H9 (cell line): ENCODE measurements around the gene ZSWIM8. TPM values are rescaled to one million over a fixed set of nuclear protein-coding genes. Genes with fewer than 3 reads are reported as not detected.

Source experiments
- DNase-seq: peaks from one replicate; pipeline ENCODE4 v3.0.0-alpha.2; 2017
- H2AFZ ChIP-seq: one replicate; pipeline ENCODE4 v1.6.1; 2013; ENCODE audit warnings: mild to moderate bottlenecking, low read length, control low read depth, moderate library complexity
- H2AK5ac ChIP-seq: 2 replicates; pipeline ENCODE4 v1.6.1; 2013; ENCODE audit warnings: low read length, control low read depth, mixed read lengths; ENCODE audit not compliant: insufficient read length
- H2BK120ac ChIP-seq: one replicate; pipeline ENCODE4 v1.6.1; 2013; ENCODE audit warnings: low read depth, mild to moderate bottlenecking, low read length, control low read depth, inconsistent platforms; ENCODE audit not compliant: poor library complexity, severe bottlenecking
- H2BK12ac ChIP-seq: 2 replicates; pipeline ENCODE4 v1.6.1; 2013; ENCODE audit warnings: low read length, control low read depth, mixed read lengths, low read depth; ENCODE audit not compliant: insufficient read length
- H2BK15ac ChIP-seq: 2 replicates; pipeline ENCODE4 v1.6.1; 2013; ENCODE audit warnings: low read depth, low read length, control low read depth
- H2BK20ac ChIP-seq: one replicate; pipeline ENCODE4 v1.6.1; 2013; ENCODE audit warnings: low read depth, mild to moderate bottlenecking, low read length, control low read depth, inconsistent platforms; ENCODE audit not compliant: poor library complexity, severe bottlenecking
- H2BK5ac ChIP-seq: 2 replicates; pipeline ENCODE4 v1.6.1; 2013; ENCODE audit warnings: low read length, control low read depth, mixed read lengths; ENCODE audit not compliant: insufficient read length
- H3K14ac ChIP-seq: 2 replicates; pipeline ENCODE4 v1.6.1; 2013; ENCODE audit warnings: low read length, control low read depth; ENCODE audit not compliant: insufficient read depth
- H3K18ac ChIP-seq: 2 replicates; pipeline ENCODE4 v1.6.1; 2013; ENCODE audit warnings: low read depth, mild to moderate bottlenecking, mixed read lengths, low read length, control low read depth; ENCODE audit not compliant: insufficient read length
- H3K23ac ChIP-seq: 2 replicates; pipeline ENCODE4 v1.6.1; 2013; ENCODE audit warnings: low read length, control low read depth, mixed read lengths, low read depth; ENCODE audit not compliant: insufficient read length
- H3K23me2 ChIP-seq: 2 replicates; pipeline ENCODE4 v1.6.1; 2013; ENCODE audit warnings: low read depth, mild to moderate bottlenecking, mixed read lengths, low read length, control low read depth; ENCODE audit not compliant: insufficient read length, poor library complexity, severe bottlenecking
- H3K27ac ChIP-seq: 2 replicates; pipeline ENCODE4 v1.5.1; 2013; ENCODE audit warnings: low read length, control low read depth, mixed read lengths, low read depth; ENCODE audit not compliant: insufficient read length
- H3K27me3 ChIP-seq: 2 replicates; pipeline ENCODE4 v1.6.1; 2013; ENCODE audit warnings: low read length, control low read depth, inconsistent platforms; ENCODE audit not compliant: insufficient read depth
- H3K4ac ChIP-seq: 2 replicates; pipeline ENCODE4 v1.6.1; 2013; ENCODE audit warnings: low read depth, mild to moderate bottlenecking, control low read depth, inconsistent platforms, low read length, moderate library complexity
- H3K4me1 ChIP-seq: 2 replicates; pipeline ENCODE4 v1.6.1; 2013; ENCODE audit warnings: low read length, control low read depth, inconsistent platforms; ENCODE audit not compliant: insufficient read depth
- H3K4me2 ChIP-seq: 2 replicates; pipeline ENCODE4 v1.6.1; 2013; ENCODE audit warnings: low read length, control low read depth, mixed read lengths; ENCODE audit not compliant: insufficient read length, insufficient read depth
- H3K56ac ChIP-seq: 2 replicates; pipeline ENCODE4 v1.6.1; 2013; ENCODE audit warnings: low read depth, mild to moderate bottlenecking, mixed read lengths, low read length, control low read depth; ENCODE audit not compliant: insufficient read length
- H3K79me1 ChIP-seq: 2 replicates; pipeline ENCODE4 v1.6.1; 2013; ENCODE audit warnings: low read depth, mild to moderate bottlenecking, moderate library complexity, low read length, control low read depth, inconsistent platforms; ENCODE audit not compliant: insufficient read depth, poor library complexity, severe bottlenecking
- H3K79me2 ChIP-seq: 2 replicates; pipeline ENCODE4 v1.6.1; 2013; ENCODE audit warnings: low read length, control low read depth, inconsistent platforms; ENCODE audit not compliant: insufficient read depth
- H3K9ac ChIP-seq: 2 replicates; pipeline ENCODE4 v1.6.1; 2013; ENCODE audit warnings: low read length, control low read depth, mixed read lengths; ENCODE audit not compliant: insufficient read length; ENCODE audit errors: extremely low read depth
- H3K9me3 ChIP-seq: one replicate; pipeline ENCODE4 v1.6.1; 2013; ENCODE audit warnings: low read depth, low read length, inconsistent platforms; ENCODE audit not compliant: control insufficient read depth
- H3T11ph ChIP-seq: one replicate; pipeline ENCODE4 v1.6.1; 2013; ENCODE audit warnings: mild to moderate bottlenecking, low read length, control low read depth, inconsistent platforms
- H4K20me1 ChIP-seq: one replicate; pipeline ENCODE4 v1.6.1; 2013; ENCODE audit not compliant: control insufficient read depth, insufficient read length, insufficient read depth
- H4K5ac ChIP-seq: 2 replicates; pipeline ENCODE4 v1.6.1; 2013; ENCODE audit warnings: low read depth, mild to moderate bottlenecking, mixed read lengths, low read length, control low read depth; ENCODE audit not compliant: insufficient read length
- H4K8ac ChIP-seq: replicated peaks from 2 replicates; pipeline ENCODE4 v1.6.1; 2013; ENCODE audit warnings: low read length, control low read depth, mixed read lengths, low read depth; ENCODE audit not compliant: insufficient read length
- H4K91ac ChIP-seq: 2 replicates; pipeline ENCODE4 v1.6.1; 2013; ENCODE audit warnings: low read depth, mild to moderate bottlenecking, moderate library complexity, mixed read lengths, low read length, control low read depth; ENCODE audit not compliant: insufficient read length
- H3K27ac Mint-ChIP-seq, 3 experiments: 2 replicates in 2 of 3; 3 replicates in 1 of 3; pipeline ENCODE4 v1.8.0; 2020 to 2021; ENCODE audit warnings: mixed read lengths in 3 of 3, mild to moderate bottlenecking in 1 of 3, moderate library complexity in 1 of 3
- H3K27me3 Mint-ChIP-seq: 2 replicates; pipeline ENCODE4 v1.8.0; 2021; ENCODE audit warnings: low read depth, mild to moderate bottlenecking, moderate library complexity, mixed read lengths
- H3K36me3 Mint-ChIP-seq, 3 experiments: 2 replicates in 2 of 3; 3 replicates in 1 of 3; pipeline ENCODE4 v1.8.0; 2020 to 2021; ENCODE audit warnings: low read depth in 3 of 3, mixed read lengths in 3 of 3; ENCODE audit not compliant: insufficient read depth in 1 of 3
- H3K4me1 Mint-ChIP-seq, 2 experiments: 2 replicates each; pipeline ENCODE4 v1.8.0; 2020; ENCODE audit warnings: mixed read lengths in 2 of 2
- H3K4me3 Mint-ChIP-seq, 2 experiments: 2 replicates in 1 of 2; 3 replicates in 1 of 2; pipeline ENCODE4 v1.8.0; 2020 to 2021; ENCODE audit warnings: mild to moderate bottlenecking in 2 of 2, mixed read lengths in 2 of 2, moderate library complexity in 1 of 2
- H3K9me3 Mint-ChIP-seq, 2 experiments: 2 replicates in 1 of 2; 3 replicates in 1 of 2; pipeline ENCODE4 v1.8.0; 2020; ENCODE audit warnings: mild to moderate bottlenecking in 2 of 2, mixed read lengths in 2 of 2, moderate library complexity in 1 of 2
- WGBS: extraction: QIAGEN DNeasy Blood & Tissue Kit; methylation state at CpG from one replicate; pipeline ENCODE4 v1.1.7; 2013; ENCODE audit warnings: missing lambda C conversion rate, low lambda C conversion rate, mixed read lengths; ENCODE audit not compliant: insufficient read length; ENCODE audit errors: extremely low coverage; 5-methylcytosine and 5-hydroxymethylcytosine counted together
- total RNA-seq: library from RNA; stranded (reverse); gene quantifications from 2 replicates; pipeline ENCODE4 v1.2.1, GENCODE V29; 2021
- TF ChIP-seq, protein P1 (sequence below): fragments of 200-600 bp; sonication (generic); conservative IDR thresholded peaks from 3 replicates; pipeline ENCODE4 v1.8.0; 2021; ENCODE audit warnings: antibody characterized with exemption, mild to moderate bottlenecking

The ZSWIM8 gene
- total RNA-seq, 1 experiment from 2014 or later = 41.0 TPM

GRCh38 chr10:73806176-73806950 lies 21.0 kb downstream of the ZSWIM8 start:
- Mint-ChIP-seq H3K9me3 (no peaks in the 10 kb centered on the region; a peak in 1 of 5 replicates), H3K4me1 (peaks cover 4% of the 10 kb centered on the region in 2 experiments), H3K36me3 (peaks cover 16 to 57% (median 46%) of the 10 kb centered on the region in 3 experiments; a peak in 6 of 7 replicates), H3K27me3 (no peaks in the 10 kb centered on the region), H3K4me3 (no peak overlapping the region), H3K27ac (no peak overlapping the region; a peak in 1 of 7 replicates)
- Histone ChIP-seq H3K23ac (no peak overlapping the region), H3K4ac (no peak overlapping the region), H2AFZ (no peak overlapping the region), H3K4me1 (no peaks in the 10 kb centered on the region), H4K20me1 (no peaks in the 10 kb centered on the region), H3K23me2 (peaks cover 2% of the 10 kb centered on the region), H2BK20ac (no peak overlapping the region), H3K79me2 (no peaks in the 10 kb centered on the region), H2BK15ac (no peak overlapping the region), H3K4me2 (no peak overlapping the region), H4K5ac (no peak overlapping the region), H2BK12ac (no peak overlapping the region), H2BK5ac (no peak overlapping the region), H4K91ac (no peak overlapping the region), H3K18ac (no peak overlapping the region), H3T11ph (no peak overlapping the region), H3K56ac (no peak overlapping the region), H4K8ac (no peak overlapping the region), H2AK5ac (no peak overlapping the region), H3K9ac (no peak overlapping the region), H3K27me3 (no peaks in the 10 kb centered on the region), H3K9me3 (no peaks in the 10 kb centered on the region), H2BK120ac (no peak overlapping the region), H3K79me1 (no peaks in the 10 kb centered on the region), H3K14ac (no peak overlapping the region), H3K27ac (no peak overlapping the region)
- no peak for DNase-seq
- TF ChIP-seq, protein P1, sequence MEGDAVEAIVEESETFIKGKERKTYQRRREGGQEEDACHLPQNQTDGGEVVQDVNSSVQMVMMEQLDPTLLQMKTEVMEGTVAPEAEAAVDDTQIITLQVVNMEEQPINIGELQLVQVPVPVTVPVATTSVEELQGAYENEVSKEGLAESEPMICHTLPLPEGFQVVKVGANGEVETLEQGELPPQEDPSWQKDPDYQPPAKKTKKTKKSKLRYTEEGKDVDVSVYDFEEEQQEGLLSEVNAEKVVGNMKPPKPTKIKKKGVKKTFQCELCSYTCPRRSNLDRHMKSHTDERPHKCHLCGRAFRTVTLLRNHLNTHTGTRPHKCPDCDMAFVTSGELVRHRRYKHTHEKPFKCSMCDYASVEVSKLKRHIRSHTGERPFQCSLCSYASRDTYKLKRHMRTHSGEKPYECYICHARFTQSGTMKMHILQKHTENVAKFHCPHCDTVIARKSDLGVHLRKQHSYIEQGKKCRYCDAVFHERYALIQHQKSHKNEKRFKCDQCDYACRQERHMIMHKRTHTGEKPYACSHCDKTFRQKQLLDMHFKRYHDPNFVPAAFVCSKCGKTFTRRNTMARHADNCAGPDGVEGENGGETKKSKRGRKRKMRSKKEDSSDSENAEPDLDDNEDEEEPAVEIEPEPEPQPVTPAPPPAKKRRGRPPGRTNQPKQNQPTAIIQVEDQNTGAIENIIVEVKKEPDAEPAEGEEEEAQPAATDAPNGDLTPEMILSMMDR = no peak
- WGBS = no CpG with 5 or more reads among the region's 14 CpGs
